Activated CD4-positive, alpha-beta T cell treated with anti-CD3 and anti-CD28 coated beads, Interleukin-2, amount 50 U/mL, for 48 hours (primary cell): ENCODE measurements around the gene RXYLT1.
A peak's percentile ranks its signal among the peaks of the same experiment; 100 is the strongest.
"Not testable (repeated sequence)": the region's sequence is repeated elsewhere in the genome, so short reads cannot be mapped to it uniquely, and the experiment has no call there.

Source experiments
- DNase-seq, 2 experiments: peaks; one replicate each; pipeline ENCODE4 v3.0.0-alpha.2; 2020

The RXYLT1 gene

DNA sequence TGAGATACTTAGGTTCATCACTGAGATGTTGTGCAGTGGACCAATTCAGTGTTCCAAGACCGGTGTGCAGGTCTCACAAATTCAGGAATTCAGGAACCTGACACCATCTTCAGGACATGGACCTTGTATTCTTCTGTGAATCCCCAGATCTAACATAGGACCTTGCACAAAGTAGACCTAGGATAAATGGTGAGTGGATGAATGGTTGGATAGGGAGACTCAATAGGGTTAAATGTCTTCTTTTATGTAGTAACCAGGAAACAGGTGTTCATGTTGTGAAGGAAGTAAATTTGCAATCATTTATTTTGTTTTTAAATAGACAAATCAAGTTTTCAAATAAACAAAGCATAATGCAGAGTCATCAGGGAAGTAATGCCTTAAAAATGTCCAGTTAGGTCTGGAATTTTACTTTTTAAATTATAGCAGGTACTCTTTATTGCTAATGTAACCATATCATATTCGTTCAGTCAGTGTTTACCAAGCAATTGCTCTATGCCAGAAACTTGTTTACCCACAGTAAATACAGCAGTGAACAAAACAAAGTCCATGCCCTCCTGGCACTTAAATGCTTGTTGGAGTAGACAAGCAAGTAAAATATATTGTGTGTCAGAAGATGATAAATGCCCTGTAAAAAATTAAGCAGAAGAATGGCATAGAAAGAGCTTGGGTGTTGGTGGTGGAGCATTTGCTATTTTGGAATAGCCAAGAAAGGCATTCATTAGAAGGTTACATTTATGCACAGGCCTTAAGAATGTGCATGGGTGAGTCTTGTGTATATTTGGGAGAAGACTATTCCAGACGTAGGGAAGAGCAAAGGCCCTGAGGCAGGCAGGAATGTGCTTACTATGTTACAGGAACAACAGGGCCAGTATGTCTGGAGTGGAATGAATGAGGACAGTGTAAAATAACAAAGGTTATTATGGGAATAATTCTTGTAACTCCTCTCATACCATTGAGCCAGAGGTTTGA, 26.3 kb downstream of the RXYLT1 start:
- no peak for DNase-seq

- no peak for DNase-seq
Measured at GRCh38 chr12:63808631-63809030, 28.9 kb downstream of the RXYLT1 start.

GRCh38 chr12:63809566-63809965, 29.9 kb downstream of the RXYLT1 start:
- DNase-seq = no peak

- no peak for DNase-seq
Measured at GRCh38 chr12:63811334-63811733, 31.6 kb downstream of the RXYLT1 start.

DNA sequence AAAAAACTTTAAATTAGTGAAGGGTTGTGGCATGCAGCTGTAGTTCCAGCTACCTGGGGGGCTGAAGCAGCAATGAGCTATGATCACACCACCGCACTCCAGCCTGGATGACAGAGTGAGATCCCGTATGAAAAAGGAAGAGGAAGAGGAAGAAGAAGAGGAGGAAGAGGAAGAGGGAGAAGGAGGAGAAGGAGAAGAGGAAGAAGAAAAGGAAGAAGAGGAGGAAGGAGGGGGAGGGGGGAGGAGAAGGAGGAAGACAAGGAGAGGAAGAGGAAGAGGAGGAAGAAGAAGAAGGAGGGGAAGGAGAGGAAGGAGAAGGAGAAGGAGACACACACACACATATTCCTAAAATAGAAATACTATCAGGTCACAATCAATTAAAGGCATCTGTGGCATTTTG, 32.0 kb downstream of the RXYLT1 start:
- no peak for DNase-seq

DNA sequence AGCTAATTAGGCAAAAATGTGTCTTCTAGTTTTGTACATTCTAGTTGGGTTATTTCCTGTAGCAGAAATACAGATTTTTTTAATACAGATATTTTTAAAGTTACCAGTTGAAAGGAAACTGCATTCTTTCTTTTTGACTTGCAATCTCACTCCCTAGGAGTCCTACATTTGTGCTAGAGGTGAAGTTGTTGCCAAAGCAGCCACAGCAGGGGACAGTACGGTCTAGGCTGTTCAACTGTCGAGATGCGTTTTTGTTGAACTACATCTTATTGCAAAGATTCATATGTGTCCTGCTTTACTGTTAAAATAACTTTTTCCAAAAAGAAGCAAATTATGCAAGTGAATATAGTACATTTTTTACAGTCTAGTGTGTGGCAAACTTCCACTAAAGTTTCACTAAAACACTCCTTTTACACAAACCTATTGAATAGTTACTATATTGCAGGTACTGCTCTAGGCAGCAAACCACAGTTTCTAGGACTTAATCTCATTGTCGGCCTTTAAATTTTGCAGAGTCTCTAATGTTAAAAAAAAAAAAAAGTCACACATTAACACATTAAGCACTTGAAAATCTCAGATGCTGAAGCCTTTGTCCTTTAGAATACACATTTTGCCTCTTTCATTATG, 34.5 kb downstream of the RXYLT1 start:
- no peak for DNase-seq

GRCh38 chr12:63815482-63815852, 35.8 kb downstream of the RXYLT1 start:
- no peak for DNase-seq

- no peak for DNase-seq
Measured at GRCh38 chr12:63816031-63816430, 36.3 kb downstream of the RXYLT1 start.

DNA sequence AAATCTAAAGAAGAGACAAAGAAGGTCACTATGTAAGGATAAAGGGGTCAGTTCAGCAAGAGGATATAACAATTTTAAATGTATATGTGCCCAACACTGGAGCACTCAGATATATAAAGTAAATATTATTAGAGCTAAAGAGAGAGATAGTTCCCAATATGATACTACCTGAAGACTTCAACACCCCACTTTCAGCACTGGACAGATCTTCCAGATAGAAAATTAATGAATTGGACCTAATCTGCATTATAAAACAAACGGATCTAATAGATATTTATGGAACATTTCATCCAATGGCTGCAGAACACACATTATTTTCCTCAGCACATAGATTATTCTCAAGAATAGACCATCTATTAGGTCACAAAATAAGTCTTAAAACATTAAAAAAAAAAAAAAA, 40.7 kb downstream of the RXYLT1 start:
- DNase-seq = no peak

- DNase-seq = no peak
Measured at GRCh38 chr12:63821781-63822251, 42.1 kb downstream of the RXYLT1 start.

GRCh38 chr12:63822352-63822751, 42.6 kb downstream of the RXYLT1 start:
- no peak for DNase-seq

DNA sequence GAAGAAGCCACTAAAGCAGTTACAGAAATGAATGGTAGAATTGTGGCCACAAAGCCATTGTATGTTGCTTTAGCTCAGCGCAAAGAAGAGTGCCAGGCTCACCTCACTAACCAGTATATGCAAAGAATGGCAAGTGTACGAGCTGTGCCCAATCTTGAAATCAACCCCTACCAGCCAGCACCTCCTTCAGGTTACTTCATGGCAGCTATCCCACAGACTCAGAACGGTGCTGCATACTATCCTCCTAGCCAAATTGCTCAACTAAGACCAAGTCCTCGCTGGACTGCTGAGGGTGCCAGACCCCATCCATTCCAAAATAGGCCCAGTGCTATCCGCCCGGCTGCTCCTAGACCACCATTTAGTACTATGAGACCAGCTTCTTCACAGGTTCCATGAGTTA, 43.3 kb downstream of the RXYLT1 start:
- DNase-seq = no peak

GRCh38 chr12:63826006-63826585, 46.4 kb downstream of the RXYLT1 start:
- no peak for DNase-seq

GRCh38 chr12:63828867-63829266, 49.2 kb downstream of the RXYLT1 start:
- DNase-seq = no peak

DNA sequence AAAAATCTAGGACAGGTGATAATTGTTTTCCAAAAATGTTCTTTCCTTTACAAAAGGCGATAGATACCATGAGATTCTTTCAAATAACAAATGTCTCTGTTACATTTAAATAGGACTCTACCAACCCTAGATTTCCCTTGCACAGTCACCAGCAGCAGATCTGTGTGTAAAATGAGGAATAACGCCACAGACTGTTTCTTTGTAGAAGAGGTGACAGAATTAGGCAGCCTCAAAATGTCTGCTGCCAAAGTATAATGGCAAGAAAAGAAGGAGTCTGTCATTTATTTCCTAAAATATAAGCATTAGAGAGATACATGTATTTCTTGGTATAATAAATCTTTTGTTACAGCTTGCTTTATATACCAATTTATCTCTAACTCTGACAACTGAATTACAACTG, 56.3 kb downstream of the RXYLT1 start:
- no peak for DNase-seq

DNA sequence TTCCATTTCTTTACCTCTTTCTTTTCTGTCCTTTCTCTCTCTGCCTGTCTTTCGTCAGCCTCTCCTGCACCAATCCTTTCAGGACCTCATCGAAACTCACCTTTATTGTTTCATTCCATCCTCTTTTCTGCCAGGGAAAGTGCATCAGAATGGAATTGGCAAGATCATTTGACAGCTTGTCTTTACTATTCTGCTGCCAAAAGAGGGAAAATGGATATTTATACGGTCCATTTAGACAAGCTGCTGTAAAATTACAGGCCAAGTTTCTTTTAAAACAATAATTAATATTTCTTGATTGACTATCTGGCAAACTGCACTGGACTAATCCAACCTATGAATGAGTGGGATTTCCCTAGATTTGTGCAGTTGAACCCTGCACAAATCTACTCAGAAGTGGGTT, 57.2 kb downstream of the RXYLT1 start:
- DNase-seq = no peak

DNA sequence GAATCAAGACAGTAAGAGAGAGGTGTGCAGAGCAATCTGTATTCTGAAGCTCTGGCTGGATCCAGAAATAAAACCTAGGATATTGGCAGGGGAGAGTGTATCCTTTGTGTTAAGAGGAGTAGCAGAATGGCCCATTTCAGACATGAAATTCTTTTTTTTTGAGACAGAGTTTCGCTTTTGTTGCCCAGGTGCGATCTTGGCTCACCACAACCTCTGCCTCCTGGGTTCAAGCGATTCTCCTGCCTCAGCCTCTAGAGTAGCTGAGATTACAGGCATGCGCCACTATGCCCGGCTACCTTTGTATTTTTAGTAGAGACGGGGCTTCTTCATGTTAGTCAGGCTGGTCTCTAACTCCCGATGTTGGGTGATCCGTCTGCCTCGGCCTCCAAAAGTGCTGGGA, 58.7 kb downstream of the RXYLT1 start:
- DNase-seq = no peak

- no peak for DNase-seq
Measured at GRCh38 chr12:63841011-63841410, 61.3 kb downstream of the RXYLT1 start.

DNA sequence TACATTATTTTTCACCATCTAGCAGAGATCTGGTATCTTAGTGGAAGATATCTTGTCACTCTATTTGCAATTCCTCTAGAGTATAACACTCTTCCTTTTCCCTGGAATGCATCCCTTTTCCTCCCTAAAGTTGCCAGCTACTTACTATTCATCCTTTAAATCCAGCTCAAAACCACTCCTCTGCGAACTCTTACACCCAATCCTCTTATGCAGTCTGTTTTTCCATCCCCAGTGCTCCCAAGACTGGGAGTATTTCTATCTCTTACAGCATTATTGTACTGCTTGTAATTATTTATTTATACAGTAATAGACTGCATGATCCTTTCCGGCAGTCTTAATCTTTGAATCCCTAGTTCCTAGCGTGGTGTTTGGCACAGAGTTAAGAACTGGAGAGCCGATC, 61.9 kb downstream of the RXYLT1 start:
- no peak for DNase-seq

DNA sequence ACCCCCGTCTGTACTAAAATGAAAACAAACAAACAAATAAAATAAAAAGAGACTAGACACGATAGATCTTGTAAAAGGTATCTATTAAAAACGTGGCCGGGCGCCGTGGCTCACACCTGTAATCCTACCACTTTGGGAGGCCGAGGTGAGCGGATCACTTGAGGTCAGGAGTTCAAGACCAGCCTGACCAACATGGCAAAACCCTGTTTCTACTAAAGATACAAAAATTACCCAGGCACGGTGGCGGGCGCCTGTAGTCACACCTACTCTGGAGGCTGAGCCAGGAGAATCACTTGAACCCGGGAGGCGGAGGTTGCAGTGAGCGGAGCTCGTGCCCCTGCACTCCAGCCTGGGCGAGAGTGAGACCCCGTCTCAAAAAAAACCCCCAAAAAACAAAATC, 63.0 kb downstream of the RXYLT1 start:
- not testable (repeated sequence) for DNase-seq

GRCh38 chr12:63843254-63843720, 63.6 kb downstream of the RXYLT1 start:
- DNase-seq = no peak

DNA sequence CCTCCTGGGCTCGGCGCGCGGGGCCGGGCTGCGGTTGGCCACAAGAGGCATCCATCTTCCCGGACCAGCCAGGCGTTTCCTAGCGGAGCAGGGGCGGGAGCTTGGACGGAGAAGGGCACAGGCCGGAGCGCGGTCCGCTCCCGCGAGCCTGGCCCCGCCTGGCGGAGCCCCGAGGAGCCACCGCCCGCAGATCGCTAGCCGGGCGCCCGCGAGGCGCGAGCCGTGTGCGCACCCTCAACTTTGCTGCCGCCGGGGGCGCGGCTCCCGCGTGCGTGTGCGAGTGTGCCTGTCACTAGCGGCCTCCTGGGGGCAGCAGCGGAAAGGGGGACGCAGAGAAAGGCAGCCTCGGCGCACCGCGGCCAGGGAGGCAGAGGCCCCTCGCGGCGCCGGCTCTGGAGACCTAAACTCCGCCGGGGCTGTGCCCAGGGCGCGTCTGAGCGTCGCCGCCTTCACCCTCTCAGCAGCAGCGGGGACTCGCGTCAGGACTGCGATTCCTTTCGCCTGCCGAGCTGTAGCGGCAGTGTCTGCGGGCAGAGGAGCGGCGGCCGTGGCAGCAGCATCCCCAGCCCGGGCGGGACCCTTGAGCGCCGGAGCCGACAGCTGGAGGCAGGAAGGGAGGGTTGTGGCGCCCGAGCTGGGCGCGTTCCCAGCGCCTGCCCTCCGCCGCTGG, 64.1 kb downstream of the RXYLT1 start:
- DNase-seq = peak; percentile 77 to 82
